Kidney epithelial cell (primary cell): Measurements from ENCODE around the gene NYAP1. TPM values are rescaled to one million over a fixed set of nuclear protein-coding genes. Genes with fewer than 3 reads are reported as not detected.
"Not testable (repeated sequence)": the region's sequence is repeated elsewhere in the genome, so short reads cannot be mapped to it uniquely, and the experiment has no call there.

Experiments
- DNase-seq: peaks from one replicate; pipeline ENCODE4 v3.0.0-alpha.2; 2010; ENCODE audit warnings: low read depth
- H3K27me3 ChIP-seq: 2 replicates; pipeline ENCODE4 v1.6.0; 2011; ENCODE audit warnings: low read length; ENCODE audit not compliant: control insufficient read depth, insufficient read depth
- H3K36me3 ChIP-seq: 2 replicates; pipeline ENCODE4 v1.5.1; 2011; ENCODE audit warnings: low read length; ENCODE audit not compliant: control insufficient read depth, insufficient read depth
- H3K4me3 ChIP-seq: 2 replicates; pipeline ENCODE4 v1.5.1; 2011; ENCODE audit warnings: low read depth, mild to moderate bottlenecking, control low read depth, low read length
- CTCF ChIP-seq: IDR thresholded peaks from 2 replicates; pipeline ENCODE4 v1.5.1; 2011; ENCODE audit warnings: mild to moderate bottlenecking, moderate library complexity, low read length, control low read depth, inconsistent platforms; ENCODE audit not compliant: insufficient read depth, poor library complexity, severe bottlenecking
- total RNA-seq: library from RNA; depleted of rRNA; stranded (reverse); fragments of >200 nt; gene quantifications from 2 replicates; pipeline ENCODE4 v1.2.3, GENCODE V29; 2015

Gene NYAP1
- total RNA-seq, 1 donor from 2014 or later, result 0.46 TPM

GRCh38 chr7:100446040-100446439 is 37.7 kb upstream of the NYAP1 start:
- TF ChIP-seq CTCF, result no peak
- no peaks in the 10 kb centered on the region for H3K27me3 ChIP-seq
- H3K36me3 ChIP-seq, result no peaks in the 10 kb centered on the region
- no peak overlapping the region for H3K4me3 ChIP-seq
- DNase-seq, result no peak

GRCh38 chr7:100447363-100447762 is 36.4 kb upstream of the NYAP1 start:
- H3K36me3 ChIP-seq, H3K27me3 ChIP-seq, DNase-seq, H3K4me3 ChIP-seq: not testable (repeated sequence)

GRCh38 chr7:100449190-100449795 is 34.4 kb upstream of the NYAP1 start:
- TF ChIP-seq CTCF, result no peak
- Histone ChIP-seq H3K4me3 (no peak overlapping the region), H3K36me3 (no peaks in the 10 kb centered on the region), H3K27me3 (no peaks in the 10 kb centered on the region)
- no peak for DNase-seq

- DNase-seq, result no peak
- no peaks in the 10 kb centered on the region for H3K27me3 ChIP-seq
- no peak overlapping the region for H3K4me3 ChIP-seq
- H3K36me3 ChIP-seq, result no peaks in the 10 kb centered on the region
- no peak for TF ChIP-seq CTCF
Measured at GRCh38 chr7:100452513-100452912, 31.2 kb upstream of the NYAP1 start.

- H3K27me3 ChIP-seq, H3K4me3 ChIP-seq, DNase-seq, H3K36me3 ChIP-seq: not testable (repeated sequence)
Measured at GRCh38 chr7:100453854-100454253, 29.9 kb upstream of the NYAP1 start.

GRCh38 chr7:100455206-100455605 is 28.5 kb upstream of the NYAP1 start:
- no peaks in the 10 kb centered on the region for H3K27me3 ChIP-seq
- DNase-seq, result no peak

More at GRCh38 chr7:100455206-100455605, 28.5 kb upstream of the NYAP1 start:
- no peak overlapping the region for H3K4me3 ChIP-seq
- no peak for TF ChIP-seq CTCF
- H3K36me3 ChIP-seq, result no peaks in the 10 kb centered on the region
